Subcutaneous preadipocyte (primary cell): ENCODE data around the gene KSR2. TPM values are rescaled to one million over a fixed set of nuclear protein-coding genes. Genes with fewer than 3 reads are reported as not detected.

Experiments used
- total RNA-seq: library from RNA; depleted of rRNA; stranded (reverse); fragments of >200 nt; gene quantifications from 2 replicates; pipeline ENCODE4 v1.2.3, GENCODE V29; 2012

The KSR2 gene
- total RNA-seq = under 0.01 TPM in 2 replicates

GRCh38 chr12:117968826-117969659, at the start of gene KSR2:
Gene KSR2 (minus strand): TSS chr12:117968990. CDS start chr12:117968255, 735 bp downstream.

GRCh38 chr12:118016424-118017264, 47.9 kb upstream of the KSR2 start, which contains the start of gene RFC5:
Gene RFC5 (plus strand): TSS chr12:118016703. CDS start chr12:118016828, 125 bp downstream.

Other genes starting within 250 kb of the KSR2 start
- gene RFC5, start 47.7 kb upstream of the KSR2 start, total RNA-seq = 16.2 and 31.5 TPM in 2 replicates
- gene WSB2, start 92.2 kb upstream of the KSR2 start, total RNA-seq = 81.9 and 118 TPM in 2 replicates
- gene VSIG10, start 135.0 kb upstream of the KSR2 start, total RNA-seq = 17.6 and 24.2 TPM in 2 replicates
- gene PEBP1, start 167.1 kb upstream of the KSR2 start, total RNA-seq = 121 and 132 TPM in 2 replicates